Peyer's patch (tissue), 4 donors: ENCODE data around the gene GYG2.

Source experiments
- CTCF ChIP-seq, 6 experiments: fragments of 450-650 bp in 4 of 6; fragments of 200-600 bp in 2 of 6; sonication (generic) in 1 of 6; IDR thresholded peaks; one replicate each; pipeline ENCODE4 v1.5.1; 2017 to 2019; ENCODE audit warnings: antibody characterized with exemption in 6 of 6, mild to moderate bottlenecking in 3 of 6, moderate library complexity in 1 of 6
- POLR2A ChIP-seq, 2 donors: fragments of 450-650 bp; IDR thresholded peaks; one replicate each; pipeline ENCODE4 v1.5.1; 2017; ENCODE audit warnings: antibody characterized with exemption in 2 of 2, mild to moderate bottlenecking in 2 of 2, moderate library complexity in 2 of 2

- TF ChIP-seq CTCF (IDR thresholded peaks at IDR 0.05), result no peak
- no peak for TF ChIP-seq POLR2A (IDR thresholded peaks at IDR 0.05)
Observed at GRCh38 chrX:2782778-2783177, 46.0 kb upstream of the GYG2 start.
